ENCODE results near the gene RASA3. TPM values are rescaled to one million over a fixed set of nuclear protein-coding genes. Genes with fewer than 3 reads are reported as not detected.

The RASA3 gene
- total and polyA plus RNA-seq, 2 of the 8 experiments (the other 6 are each of a cell fraction or from before 2014, with no cell fraction given) = 7.5 to 21.9 TPM

DNA sequence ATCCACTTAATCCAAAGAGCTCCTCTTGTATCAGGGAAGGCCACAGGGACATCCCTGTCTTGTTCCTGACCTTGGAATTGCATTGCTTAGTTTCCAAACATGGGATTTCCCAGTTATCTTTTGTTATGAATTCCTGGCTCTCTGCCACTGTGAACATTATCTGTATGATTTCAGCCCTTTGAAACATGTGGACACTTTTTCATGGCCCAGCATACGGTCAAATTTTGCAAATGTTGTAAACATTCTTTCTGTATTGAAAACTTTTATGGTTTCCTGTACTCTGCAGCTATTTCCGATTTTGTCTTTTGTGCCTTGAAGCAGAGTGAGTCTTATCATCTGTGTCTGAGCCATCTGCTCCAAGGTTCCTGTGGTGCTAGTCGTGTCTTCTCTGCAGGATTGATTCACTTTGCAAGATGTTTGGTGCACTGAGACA is 42.1 kb upstream of the RASA3 start:
- no peak overlapping the region for H2BK15ac ChIP-seq (ENCODE audit: low read length)
- DNase-seq (ENCODE audit: low read depth in 1 of 2, low spot score in 2 of 2) (no peak), FAIRE-seq (no peak)
- H2BK5ac ChIP-seq (ENCODE audit: low read depth, low read length) = no peak overlapping the region
- ChIA-PET CTCF (ENCODE audit: partially characterized antibody) (interaction anchor here (0.8 to 1.4 kb wide), 4 partner anchors 11 to 29 kb away, joined by 3 to 4 read pairs (median 4); no protein-coding TSS in a partner anchor), POLR2A (ENCODE audit: partially characterized antibody) (interaction anchor here (0.7 kb wide), 1 partner anchor 32 kb away, joined by 3 read pairs; no protein-coding TSS in a partner anchor)
- H3K36me3 ChIP-seq (ENCODE audit: control insufficient read depth in 2 of 4, insufficient read depth in 4 of 4, low read length in 3 of 4) = no peaks in the 10 kb centered on the region
- H4K5ac ChIP-seq (ENCODE audit: insufficient read length, low read depth, low read length) = no peak overlapping the region
- H3K18ac ChIP-seq (ENCODE audit: extremely low read depth, low read length) = no peak overlapping the region
- H3K23me2 ChIP-seq (ENCODE audit: low read depth, low read length) = no peaks in the 10 kb centered on the region; the same call in 1 of the 2 replicates
- H3K9me3 ChIP-seq (ENCODE audit: insufficient read depth in 2 of 2, low read depth in 1 of 2, low read length in 1 of 2) = peaks cover 0 to 3% of the 10 kb centered on the region in 2 experiments; a peak in 1 of 4 replicates
- H3K4me1 ChIP-seq (replicated peaks in 1 of 4; ENCODE audit: control insufficient read depth in 3 of 4, insufficient read depth in 4 of 4, low read length in 3 of 4) = 0 out of 7 replicates have a peak, but pooled peaks cover 0 to 3% (median 0%) of the 10 kb centered on the region in 4 experiments
- H2AK5ac ChIP-seq (ENCODE audit: low read depth, low read length) = no peak overlapping the region
- no peak overlapping the region for H3K9ac ChIP-seq (replicated peaks in 1 of 4; ENCODE audit: extremely low read depth in 1 of 4, low read depth in 3 of 4, low read length in 3 of 4)
- no peak overlapping the region for H3K4ac ChIP-seq (replicated peaks; ENCODE audit: insufficient read length, low read depth, low read length)
- H3K4me3 ChIP-seq (ENCODE audit: extremely low read depth in 1 of 4, insufficient read depth in 2 of 4, low read depth in 3 of 4, low read length in 4 of 4) = no peak overlapping the region
- H3K27ac ChIP-seq (ENCODE audit: low read depth, low read length) = no peak overlapping the region
- no peaks in the 10 kb centered on the region for H3K27me3 ChIP-seq (replicated peaks in 1 of 4; ENCODE audit: control insufficient read depth in 3 of 4, extremely low read depth in 1 of 4, insufficient read depth in 3 of 4, low read length in 3 of 4)
- H3K56ac ChIP-seq (replicated peaks; ENCODE audit: insufficient read length, low read depth, low read length) = no peak overlapping the region
- WGBS, 2 experiments (ENCODE audit: extremely low coverage in 1 of 2, insufficient coverage in 1 of 2, insufficient read length in 1 of 2, insufficient replicate concordance in 2 of 2, low coverage in 1 of 2, low lambda C conversion rate in 2 of 2, missing lambda C conversion rate in 1 of 2) = 88% methylated on average over 3 of the region's 3 CpGs; no CpG with 5 or more reads in 1 of the 2 experiments
- H2BK120ac ChIP-seq (replicated peaks; ENCODE audit: low read depth, low read length) = no peak overlapping the region
- H2BK20ac ChIP-seq (ENCODE audit: low read length) = no peak overlapping the region
- no peaks in the 10 kb centered on the region for H3K79me2 ChIP-seq (ENCODE audit: control insufficient read depth in 1 of 2, insufficient read depth in 2 of 2, low read length in 2 of 2)
- no peak overlapping the region for H3K23ac ChIP-seq (ENCODE audit: insufficient read length)
- H4K20me1 ChIP-seq (replicated peaks in 1 of 2; ENCODE audit: control insufficient read depth in 1 of 2, insufficient read depth in 2 of 2, low read length in 2 of 2) = no peaks in the 10 kb centered on the region
- no peak overlapping the region for H4K8ac ChIP-seq (ENCODE audit: extremely low read depth, insufficient read depth, low read length)
- H3K4me2 ChIP-seq (ENCODE audit: insufficient read depth in 1 of 2, low read depth in 2 of 2, low read length in 2 of 2) = no peak overlapping the region
- no peak overlapping the region for H2BK12ac ChIP-seq (ENCODE audit: low read depth, low read length)
- H2AFZ ChIP-seq (ENCODE audit: low read length) = no peak overlapping the region
- H3K79me1 ChIP-seq (ENCODE audit: low read depth, low read length) = no peaks in the 10 kb centered on the region
- H3K14ac ChIP-seq (ENCODE audit: insufficient read length) = no peak overlapping the region
- H4K91ac ChIP-seq (replicated peaks; ENCODE audit: insufficient read length, low read length) = no peak overlapping the region
- TF ChIP-seq SP4 (IDR thresholded peaks at IDR 0.05; ENCODE audit: low read length) (no peak), CBX5 (IDR thresholded peaks at IDR 0.05; ENCODE audit: low read depth, low read length) (no peak), YY1 (IDR thresholded peaks at IDR 0.05; ENCODE audit: low read depth, low read length) (no peak), MAFK (IDR thresholded peaks at IDR 0.05; ENCODE audit: low read depth, low read length) (no peak), RAD21 (IDR thresholded peaks at IDR 0.05 in 1 of 2, conservative IDR thresholded peaks at IDR 0.05 in 1 of 2; ENCODE audit: low read depth in 2 of 2, low read length in 2 of 2) (no peak), HDAC2 (IDR thresholded peaks at IDR 0.05; ENCODE audit: borderline replicate concordance in 1 of 2, low read depth in 2 of 2, low read length in 2 of 2) (no peak), NANOG (IDR thresholded peaks at IDR 0.05; ENCODE audit: insufficient read depth, low read depth, low read length, poor library complexity, severe bottlenecking) (no peak), SAP30 (IDR thresholded peaks at IDR 0.05; ENCODE audit: insufficient read depth, insufficient replicate concordance, low read length) (no peak), EP300 (IDR thresholded peaks at IDR 0.05; ENCODE audit: borderline replicate concordance in 1 of 2, low read depth in 2 of 2, low read length in 2 of 2) (no peak), TBP (IDR thresholded peaks at IDR 0.05; ENCODE audit: low read depth, low read length) (no peak), KDM1A (IDR thresholded peaks at IDR 0.05; ENCODE audit: borderline replicate concordance, low read length) (no peak), HDAC6 (IDR thresholded peaks at IDR 0.05; ENCODE audit: low read depth, low read length) (no peak)
- TF ChIP-seq, protein P1, sequence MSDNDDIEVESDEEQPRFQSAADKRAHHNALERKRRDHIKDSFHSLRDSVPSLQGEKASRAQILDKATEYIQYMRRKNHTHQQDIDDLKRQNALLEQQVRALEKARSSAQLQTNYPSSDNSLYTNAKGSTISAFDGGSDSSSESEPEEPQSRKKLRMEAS (IDR thresholded peaks at IDR 0.05) = no peak
